HS-5 (cell line): ENCODE results near the gene DOCK2.
"Not testable (repeated sequence)": the region's sequence is repeated elsewhere in the genome, so short reads cannot be mapped to it uniquely, and the experiment has no call there.

Experiments used
- DNase-seq: peaks from one replicate; pipeline ENCODE4 v3.0.0-alpha.2; 2012; ENCODE audit warnings: low read depth

DOCK2 gene

DNA sequence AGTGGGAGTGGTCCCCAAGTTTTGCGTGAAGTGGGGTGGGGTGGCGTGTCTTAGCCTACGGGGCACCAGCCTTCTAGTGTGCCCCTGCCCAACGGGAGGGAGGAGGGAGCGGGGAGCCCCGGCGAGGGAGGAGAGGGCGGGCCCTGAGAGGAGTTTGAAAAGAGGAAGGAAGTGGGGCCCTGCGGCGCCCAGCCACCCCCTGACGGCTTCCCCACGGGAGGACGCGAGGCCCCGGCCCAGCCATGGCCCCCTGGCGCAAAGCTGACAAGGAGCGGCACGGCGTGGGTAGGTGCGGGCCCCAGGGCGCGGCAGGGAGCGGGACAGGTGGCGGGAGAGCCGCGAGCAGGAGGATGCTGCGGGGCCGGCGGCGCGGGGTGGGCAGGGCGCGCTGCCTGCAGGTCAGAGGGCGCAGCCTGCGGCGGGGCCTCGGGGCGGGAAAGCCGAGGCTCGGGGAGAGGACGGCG lies at the start of gene DOCK2:
DOCK2 (plus strand) TSS at position 191 of the 464 bp plus-strand sequence; CDS start at position 243, 52 bp downstream.
- DNase-seq: no peak

DNA sequence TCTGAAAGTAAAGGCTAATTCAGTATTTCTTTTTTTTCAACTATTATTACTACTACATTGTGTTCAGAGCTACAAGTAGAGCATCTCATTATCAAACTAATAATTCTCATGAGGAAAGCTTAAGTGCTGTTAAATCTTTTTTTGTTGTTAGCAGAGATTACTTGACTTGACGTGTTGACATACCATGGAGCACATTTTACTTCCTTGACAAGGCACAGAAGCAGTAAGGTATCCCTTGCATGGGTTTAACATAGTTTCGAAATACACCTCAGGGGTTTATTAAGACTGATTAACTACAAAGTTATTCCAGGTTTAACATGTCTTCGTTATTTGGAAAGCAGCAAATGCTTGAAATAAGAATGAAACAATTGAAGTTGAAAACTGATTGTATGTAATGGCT lies 46.5 kb upstream of the DOCK2 start:
- DNase-seq: no peak

GRCh38 chr5:169591636-169592035 lies 45.4 kb upstream of the DOCK2 start:
- no peak for DNase-seq

DNA sequence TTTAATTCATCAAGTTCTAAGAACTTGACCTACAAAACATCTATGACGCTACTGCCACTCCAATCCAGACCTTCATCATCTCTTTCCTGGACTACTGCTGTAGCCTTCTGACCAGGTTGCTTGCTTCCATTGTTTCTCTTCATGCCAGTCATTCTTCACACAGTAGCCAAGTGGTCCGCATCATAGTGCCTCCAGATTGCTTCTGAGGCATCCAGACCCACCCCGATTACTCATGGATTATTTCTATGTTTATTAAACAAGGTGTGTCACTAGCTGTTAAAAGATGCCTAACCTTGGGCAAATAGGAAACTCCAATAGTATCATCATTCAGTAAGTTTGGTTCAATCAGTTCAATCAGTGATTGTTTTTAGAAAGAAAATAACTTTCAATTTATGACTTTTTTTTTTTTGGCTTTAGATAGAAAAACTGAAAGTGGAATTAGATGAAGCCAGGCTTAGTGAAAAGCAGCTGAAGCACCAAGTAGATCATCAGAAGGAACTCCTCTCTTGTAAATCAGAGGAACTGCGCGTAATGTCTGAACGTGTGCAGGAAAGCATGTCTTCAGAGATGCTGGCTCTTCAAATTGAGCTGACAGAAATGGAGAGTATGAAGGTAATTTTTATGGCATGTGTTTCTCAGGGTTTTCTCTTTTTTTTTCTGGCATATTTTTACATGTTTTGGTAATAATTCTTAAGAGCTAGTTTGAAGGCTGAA lies 44.0 kb upstream of the DOCK2 start:
- DNase-seq: no peak

GRCh38 chr5:169595172-169595820 lies 41.8 kb upstream of the DOCK2 start:
- no peak for DNase-seq

- DNase-seq: no peak
Observed at GRCh38 chr5:169599451-169599850, 37.6 kb upstream of the DOCK2 start.

GRCh38 chr5:169602535-169602934 lies 34.5 kb upstream of the DOCK2 start:
- no peak for DNase-seq

DNA sequence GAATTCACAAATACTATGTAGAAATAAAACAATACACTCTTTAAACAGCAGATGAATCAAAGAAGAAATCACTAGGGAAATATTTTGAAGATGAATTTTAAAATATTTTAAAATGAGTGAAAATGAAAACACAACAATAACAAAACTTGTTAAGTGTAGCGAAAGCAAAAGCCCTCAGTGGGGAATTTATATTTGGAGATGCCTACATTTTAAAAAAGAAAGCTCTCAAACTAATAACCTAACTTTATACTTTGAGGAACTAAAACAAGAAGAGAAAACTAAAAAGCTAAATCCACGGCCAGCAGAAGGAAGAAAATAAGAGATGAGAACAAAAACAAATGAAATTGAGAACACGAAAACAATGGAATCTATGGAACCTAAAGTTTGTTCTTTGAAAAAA lies 30.8 kb upstream of the DOCK2 start:
- no peak for DNase-seq

DNA sequence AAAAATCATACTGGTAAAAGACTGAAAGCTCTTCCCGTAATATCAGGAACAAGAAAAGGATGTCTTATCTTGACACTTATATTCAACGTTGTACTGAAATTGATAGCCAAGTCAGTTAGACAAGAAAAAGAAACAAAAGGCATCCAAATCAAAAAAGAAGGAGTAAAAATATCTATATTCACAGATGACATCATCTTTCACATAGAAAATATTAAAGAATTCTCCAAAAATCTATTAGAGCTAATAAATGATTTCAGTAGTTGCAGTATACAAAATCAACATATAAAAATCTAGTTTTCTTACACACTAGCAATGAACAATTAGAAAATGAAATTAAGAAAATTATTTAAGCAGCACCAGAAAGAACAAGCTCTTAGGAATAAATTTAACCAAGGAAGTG lies 29.2 kb upstream of the DOCK2 start:
- DNase-seq: no peak

GRCh38 chr5:169609716-169610115 lies 27.4 kb upstream of the DOCK2 start:
- no peak for DNase-seq

DNA sequence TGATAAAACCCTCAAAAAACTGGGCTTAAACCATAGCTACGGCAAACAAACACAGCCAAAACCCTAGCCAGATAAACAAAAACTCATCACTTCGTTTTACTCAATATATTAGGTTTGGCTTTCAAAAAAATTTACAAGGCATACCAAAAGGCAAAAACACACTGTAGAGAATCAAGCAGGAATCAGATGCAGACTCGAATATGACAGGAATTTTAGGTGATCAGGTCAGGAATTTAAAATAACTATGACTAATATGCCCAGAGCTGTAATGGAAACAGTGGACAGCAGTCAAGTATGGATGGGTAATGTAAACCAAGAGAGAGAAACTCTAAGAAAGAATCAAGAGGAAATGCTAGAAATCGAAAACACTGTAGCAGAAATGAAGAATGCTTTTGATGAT lies 26.5 kb upstream of the DOCK2 start:
- DNase-seq: peak; percentile 24

DNA sequence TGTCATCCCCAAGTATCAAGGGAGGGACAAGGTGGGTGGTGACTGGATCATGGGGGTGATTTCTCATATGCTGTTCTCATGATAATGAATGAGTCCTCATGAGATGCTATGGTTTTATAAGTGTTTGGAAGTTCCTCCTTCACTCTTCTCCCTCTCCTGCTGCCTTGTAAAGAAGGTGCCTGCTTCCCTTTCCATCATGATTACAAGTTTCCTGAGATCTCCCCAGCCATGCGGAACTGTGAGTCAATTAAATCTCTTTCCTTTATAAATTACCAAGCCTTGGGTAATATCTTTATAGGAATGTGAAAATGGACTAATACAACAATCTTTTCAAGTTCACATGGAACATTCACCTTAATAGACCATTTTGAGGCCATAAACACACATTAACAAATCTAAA lies 21.5 kb upstream of the DOCK2 start:
- DNase-seq: no peak

GRCh38 chr5:169624307-169624706 lies 12.8 kb upstream of the DOCK2 start:
- not testable (repeated sequence) for DNase-seq

DNA sequence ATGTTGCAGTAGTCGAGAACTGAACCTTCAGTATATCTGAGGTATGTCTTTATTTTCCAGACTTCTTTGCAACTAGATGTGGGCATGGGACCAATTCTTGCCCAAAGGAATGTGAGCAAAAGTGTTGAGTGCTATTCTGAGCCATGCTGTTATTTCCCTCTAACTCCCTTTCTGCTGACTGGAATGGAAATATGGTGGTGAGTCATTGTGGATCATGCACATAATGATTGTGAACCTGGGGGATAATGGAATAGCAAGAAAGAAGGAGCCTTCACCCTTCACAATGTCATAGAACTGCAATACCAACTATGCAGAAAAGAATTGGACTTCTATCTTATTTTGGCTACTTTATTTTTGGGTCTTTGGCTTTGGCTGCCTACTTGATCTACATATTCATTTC lies 10.3 kb upstream of the DOCK2 start:
- peak; percentile 88 for DNase-seq

GRCh38 chr5:169627551-169627950 lies 9.5 kb upstream of the DOCK2 start:
- no peak for DNase-seq

GRCh38 chr5:169628892-169629291 lies 8.2 kb upstream of the DOCK2 start:
- DNase-seq: peak; percentile 35

DNA sequence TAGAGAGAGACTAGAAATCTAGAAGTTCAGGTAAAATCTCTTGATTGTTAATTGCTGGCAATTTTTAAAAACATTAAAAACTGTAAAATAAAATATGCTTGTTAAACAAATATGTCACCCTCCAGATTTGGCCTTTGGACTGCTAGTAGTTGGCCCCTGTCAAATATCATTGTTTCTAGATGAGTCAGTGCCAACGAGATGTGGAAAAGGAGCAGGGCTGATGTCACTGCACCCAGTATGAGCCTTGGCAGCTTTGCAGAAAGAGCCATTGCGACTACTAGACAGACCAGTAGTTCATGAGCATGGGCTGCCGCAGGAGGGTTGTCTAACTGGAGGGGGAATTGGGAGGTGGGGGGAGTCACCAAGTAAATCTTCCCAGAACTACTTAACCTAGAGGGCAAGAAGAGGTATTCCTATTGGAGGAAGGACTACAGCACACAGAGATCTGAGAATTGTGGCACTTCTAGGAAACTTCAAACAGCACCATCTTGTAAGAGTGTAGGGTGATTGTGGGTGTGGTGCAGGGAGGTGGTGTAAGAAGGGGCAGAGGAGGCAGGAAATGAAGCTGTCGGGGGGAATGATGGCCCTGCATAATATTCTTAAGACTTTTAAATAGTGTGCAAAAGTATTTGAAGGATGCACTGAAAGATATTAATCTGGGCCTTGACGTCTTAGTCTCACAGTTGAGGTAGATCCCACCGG lies 7.1 kb upstream of the DOCK2 start:
- DNase-seq: peak; percentile 61

DNA sequence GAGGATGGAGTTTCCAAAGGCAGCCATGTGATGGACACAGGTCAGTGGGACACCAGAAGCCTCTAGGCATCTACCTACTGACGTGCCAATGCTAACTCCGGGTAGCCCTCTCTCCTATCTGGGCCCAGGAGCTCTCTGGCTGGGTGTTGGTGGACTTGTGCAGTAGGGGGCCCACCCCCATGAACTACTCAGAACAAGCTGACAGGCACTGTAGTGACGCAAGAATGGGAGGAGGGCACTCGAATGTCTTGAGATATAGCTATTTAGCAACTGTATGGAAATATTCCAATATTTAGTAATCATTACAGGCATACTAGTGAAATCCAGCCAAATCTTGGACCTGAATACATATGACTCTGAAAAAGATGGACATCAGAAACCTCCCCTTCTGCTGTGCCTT lies 5.7 kb upstream of the DOCK2 start:
- DNase-seq: peak; percentile 31

- no peak for DNase-seq
Observed at GRCh38 chr5:169632946-169633345, 4.1 kb upstream of the DOCK2 start.

- DNase-seq: no peak
Observed at GRCh38 chr5:169634606-169635005, 2.5 kb upstream of the DOCK2 start.

- DNase-seq: no peak
Observed at GRCh38 chr5:169635936-169636335, 1.1 kb upstream of the DOCK2 start.

GRCh38 chr5:169636477-169637084 lies 494 bp upstream of the DOCK2 start:
- DNase-seq: no peak
